Measurements from ENCODE around the gene GSC2.

- no peak for TF ChIP-seq SUZ12 (IDR thresholded peaks at IDR 0.05; ENCODE audit: extremely low read depth, insufficient read depth, insufficient read length)
- no peak for TF ChIP-seq YY1 (IDR thresholded peaks at IDR 0.05; ENCODE audit: insufficient read depth, insufficient read length)
Measured at GRCh38 chr22:19149991-19150390, at the start of gene GSC2.

Measured in NT2/D1 (cell line).